Stimulated activated CD4-positive, alpha-beta T cell treated with anti-CD3 and anti-CD28 coated beads, Interleukin-4, amount 100 ng/mL, for 24 hours (primary cell): ENCODE data around the gene GLG1.
"Not testable (repeated sequence)": the region's sequence is repeated elsewhere in the genome, so short reads cannot be mapped to it uniquely, and the experiment has no call there.

Source experiments
- DNase-seq: peaks from one replicate; pipeline ENCODE4 v3.0.0-alpha.2; 2020

The GLG1 gene

GRCh38 chr16:74468807-74469525 lies 137.9 kb downstream of the GLG1 start:
- DNase-seq: no peak

- no peak for DNase-seq
Measured at GRCh38 chr16:74466872-74467271, 140.0 kb downstream of the GLG1 start.

GRCh38 chr16:74465851-74466685 lies 140.8 kb downstream of the GLG1 start:
- DNase-seq: no peak

- no peak for DNase-seq
Measured at GRCh38 chr16:74465281-74465680, 141.6 kb downstream of the GLG1 start.

GRCh38 chr16:74463888-74464287 lies 143.0 kb downstream of the GLG1 start:
- no peak for DNase-seq

GRCh38 chr16:74462361-74462760 lies 144.6 kb downstream of the GLG1 start:
- DNase-seq: no peak

GRCh38 chr16:74461826-74462225 lies 145.1 kb downstream of the GLG1 start:
- DNase-seq: no peak

- DNase-seq: no peak
Measured at GRCh38 chr16:74460542-74460941, 146.4 kb downstream of the GLG1 start.

- no peak for DNase-seq
Measured at GRCh38 chr16:74456290-74456625, 150.7 kb downstream of the GLG1 start.

- DNase-seq: no peak
Measured at GRCh38 chr16:74455619-74456289, 151.2 kb downstream of the GLG1 start.

- DNase-seq: no peak
Measured at GRCh38 chr16:74455213-74455612, 151.7 kb downstream of the GLG1 start.

GRCh38 chr16:74451951-74452758 lies 154.8 kb downstream of the GLG1 start:
- DNase-seq: no peak

GRCh38 chr16:74450967-74451760 lies 155.8 kb downstream of the GLG1 start:
- DNase-seq: no peak

- no peak for DNase-seq
Measured at GRCh38 chr16:74450236-74450635, 156.7 kb downstream of the GLG1 start.

- DNase-seq: no peak
Measured at GRCh38 chr16:74449470-74449869, 157.4 kb downstream of the GLG1 start.

GRCh38 chr16:74448990-74449389 lies 157.9 kb downstream of the GLG1 start:
- DNase-seq: no peak

GRCh38 chr16:74447578-74447977 lies 159.3 kb downstream of the GLG1 start:
- no peak for DNase-seq

- no peak for DNase-seq
Measured at GRCh38 chr16:74446866-74447265, 160.0 kb downstream of the GLG1 start.

GRCh38 chr16:74443624-74444346 lies 163.1 kb downstream of the GLG1 start:
- DNase-seq: not testable (repeated sequence)

GRCh38 chr16:74439685-74440084 lies 167.2 kb downstream of the GLG1 start:
- DNase-seq: no peak

GRCh38 chr16:74438492-74438979 lies 168.4 kb downstream of the GLG1 start:
- DNase-seq: no peak
